Ecto neural progenitor cell (in vitro differentiated cells): ENCODE results near the gene RABL6.
A peak's percentile ranks its signal among the peaks of the same experiment; 100 is the strongest.
"Not testable (repeated sequence)": the region's sequence is repeated elsewhere in the genome, so short reads cannot be mapped to it uniquely, and the experiment has no call there.

Experiments used
- DNase-seq: peaks from one replicate; pipeline ENCODE4 v3.0.0-alpha.2; 2018; ENCODE audit warnings: low spot score

The RABL6 gene, protein sequence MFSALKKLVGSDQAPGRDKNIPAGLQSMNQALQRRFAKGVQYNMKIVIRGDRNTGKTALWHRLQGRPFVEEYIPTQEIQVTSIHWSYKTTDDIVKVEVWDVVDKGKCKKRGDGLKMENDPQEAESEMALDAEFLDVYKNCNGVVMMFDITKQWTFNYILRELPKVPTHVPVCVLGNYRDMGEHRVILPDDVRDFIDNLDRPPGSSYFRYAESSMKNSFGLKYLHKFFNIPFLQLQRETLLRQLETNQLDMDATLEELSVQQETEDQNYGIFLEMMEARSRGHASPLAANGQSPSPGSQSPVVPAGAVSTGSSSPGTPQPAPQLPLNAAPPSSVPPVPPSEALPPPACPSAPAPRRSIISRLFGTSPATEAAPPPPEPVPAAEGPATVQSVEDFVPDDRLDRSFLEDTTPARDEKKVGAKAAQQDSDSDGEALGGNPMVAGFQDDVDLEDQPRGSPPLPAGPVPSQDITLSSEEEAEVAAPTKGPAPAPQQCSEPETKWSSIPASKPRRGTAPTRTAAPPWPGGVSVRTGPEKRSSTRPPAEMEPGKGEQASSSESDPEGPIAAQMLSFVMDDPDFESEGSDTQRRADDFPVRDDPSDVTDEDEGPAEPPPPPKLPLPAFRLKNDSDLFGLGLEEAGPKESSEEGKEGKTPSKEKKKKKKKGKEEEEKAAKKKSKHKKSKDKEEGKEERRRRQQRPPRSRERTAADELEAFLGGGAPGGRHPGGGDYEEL

DNA sequence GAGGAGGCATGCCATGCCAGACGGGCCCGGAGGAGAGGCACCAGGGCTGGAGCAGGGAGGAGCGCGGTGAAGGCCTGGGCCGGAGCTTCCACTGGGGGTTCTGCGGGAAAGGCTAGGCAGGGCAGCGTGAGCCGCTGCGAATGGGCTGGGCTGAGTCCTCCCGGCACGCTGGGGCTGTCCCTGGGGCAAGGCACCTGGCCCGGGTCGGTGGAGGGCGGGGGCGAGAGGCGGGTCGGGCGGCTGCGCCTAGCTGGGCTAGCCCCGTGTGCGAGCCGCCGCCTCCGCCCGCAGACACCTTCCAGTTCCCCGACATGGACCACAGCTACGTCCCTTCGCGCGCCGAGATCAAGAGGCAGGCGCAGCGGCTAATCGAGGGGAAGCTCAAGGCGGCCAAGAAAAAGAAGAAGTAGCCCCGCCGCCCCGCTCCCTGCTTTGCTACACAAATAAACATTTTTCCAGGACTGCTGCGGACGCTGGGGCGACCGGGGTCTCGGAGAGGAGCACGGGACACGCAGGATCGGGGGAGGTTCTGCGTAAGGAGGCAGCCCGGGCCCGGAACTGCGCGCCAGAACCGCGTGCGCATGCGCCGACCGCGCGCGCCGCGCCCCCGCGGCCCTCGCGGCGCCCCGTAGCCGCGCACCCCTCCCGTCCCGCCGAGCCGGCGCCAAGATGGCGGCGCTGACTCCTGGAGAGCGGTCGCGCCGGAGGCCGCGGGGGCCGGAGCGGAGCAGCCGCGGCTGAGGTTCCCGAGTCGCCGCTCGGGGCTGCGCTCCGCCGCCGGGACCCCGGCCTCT, at the start of gene RABL6:
Gene RABL6, plus strand, starts transcription at position 668 of the 794 bp plus-strand sequence. CDS start 249 bp downstream, outside the sequence.
- peak; percentile 85 for DNase-seq

DNA sequence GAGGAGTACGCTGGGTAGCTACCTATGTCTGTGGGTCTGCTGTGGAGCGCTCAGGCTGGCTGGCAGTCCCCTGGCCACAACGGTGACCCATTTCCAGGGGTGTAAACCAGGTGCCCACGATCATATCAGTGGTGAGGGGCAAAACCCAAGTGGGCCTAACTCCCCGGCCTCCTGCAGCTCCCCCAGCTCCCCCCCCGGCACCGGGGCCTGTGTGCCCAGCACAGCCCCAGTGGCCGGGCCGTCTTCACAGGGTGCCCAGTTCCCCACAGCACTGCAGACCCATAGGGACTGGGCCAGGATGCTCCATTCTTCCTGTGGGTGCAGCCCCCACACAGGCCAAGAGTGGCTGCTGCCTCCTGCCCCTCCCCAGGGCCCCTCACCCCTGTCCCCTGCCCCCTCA, 48.7 kb upstream of the RABL6 start:
- DNase-seq: no peak

DNA sequence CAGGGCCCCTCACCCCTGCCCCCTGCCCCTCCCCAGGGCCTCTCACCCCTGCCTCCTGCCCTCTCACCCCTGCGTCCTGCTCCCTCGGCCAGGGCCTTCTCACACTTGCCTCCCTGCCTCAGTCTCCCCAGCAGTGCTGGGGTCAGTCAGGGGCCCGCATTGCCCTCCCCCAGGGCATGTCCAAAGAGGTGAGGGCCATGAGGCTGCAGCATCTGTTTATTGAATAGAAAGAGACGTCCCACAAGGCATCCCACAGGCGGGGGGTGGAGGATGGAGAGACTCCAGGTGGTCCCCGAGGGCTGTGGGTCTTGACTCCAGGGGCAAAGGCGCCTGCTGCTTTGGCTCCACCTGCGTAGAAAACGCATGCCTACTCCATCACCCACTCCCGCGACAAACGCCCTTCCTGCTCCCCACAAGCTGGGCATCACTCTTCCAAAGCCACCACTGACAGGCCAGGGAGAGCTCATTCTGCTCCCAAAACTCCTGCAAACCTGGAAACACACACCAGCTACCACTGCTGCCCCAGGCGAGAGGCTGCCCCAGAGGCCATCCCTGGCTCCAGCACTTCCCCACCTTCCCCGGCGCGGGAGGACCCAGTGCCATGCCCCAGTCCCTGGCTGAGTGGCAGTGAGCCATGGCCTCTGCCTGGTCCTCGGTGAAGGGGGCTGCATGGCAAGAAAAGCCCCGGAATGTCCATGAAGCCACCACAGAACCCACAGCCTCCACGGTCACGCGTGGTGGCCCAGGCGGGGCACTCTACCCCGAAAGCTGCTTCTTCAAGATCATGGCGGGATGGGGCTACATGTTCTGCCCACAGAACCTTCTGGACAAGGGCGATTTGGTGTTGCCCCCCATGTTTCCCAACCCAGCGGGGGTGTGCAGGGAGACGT, 48.1 kb upstream of the RABL6 start:
- no peak for DNase-seq

DNA sequence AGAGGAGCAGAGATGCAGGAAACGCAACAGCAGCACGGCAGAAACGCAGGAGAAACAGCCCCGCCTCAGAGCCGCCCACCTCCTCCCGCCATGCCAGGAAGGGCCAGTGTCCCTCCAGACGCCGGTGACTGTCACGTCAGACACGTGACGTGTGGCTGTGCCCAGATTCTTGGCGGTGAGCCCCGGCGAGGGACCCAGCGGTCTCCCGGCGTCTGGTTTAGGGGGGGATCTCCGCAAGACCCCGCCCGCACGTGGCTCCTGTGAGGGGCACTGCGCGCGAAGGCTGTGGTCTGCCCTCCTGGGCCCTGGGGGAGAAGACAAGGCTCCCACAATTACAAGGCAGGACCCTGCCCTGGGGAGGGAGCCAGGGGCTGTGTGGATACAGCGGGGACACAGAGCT, 47.3 kb upstream of the RABL6 start:
- no peak for DNase-seq

DNA sequence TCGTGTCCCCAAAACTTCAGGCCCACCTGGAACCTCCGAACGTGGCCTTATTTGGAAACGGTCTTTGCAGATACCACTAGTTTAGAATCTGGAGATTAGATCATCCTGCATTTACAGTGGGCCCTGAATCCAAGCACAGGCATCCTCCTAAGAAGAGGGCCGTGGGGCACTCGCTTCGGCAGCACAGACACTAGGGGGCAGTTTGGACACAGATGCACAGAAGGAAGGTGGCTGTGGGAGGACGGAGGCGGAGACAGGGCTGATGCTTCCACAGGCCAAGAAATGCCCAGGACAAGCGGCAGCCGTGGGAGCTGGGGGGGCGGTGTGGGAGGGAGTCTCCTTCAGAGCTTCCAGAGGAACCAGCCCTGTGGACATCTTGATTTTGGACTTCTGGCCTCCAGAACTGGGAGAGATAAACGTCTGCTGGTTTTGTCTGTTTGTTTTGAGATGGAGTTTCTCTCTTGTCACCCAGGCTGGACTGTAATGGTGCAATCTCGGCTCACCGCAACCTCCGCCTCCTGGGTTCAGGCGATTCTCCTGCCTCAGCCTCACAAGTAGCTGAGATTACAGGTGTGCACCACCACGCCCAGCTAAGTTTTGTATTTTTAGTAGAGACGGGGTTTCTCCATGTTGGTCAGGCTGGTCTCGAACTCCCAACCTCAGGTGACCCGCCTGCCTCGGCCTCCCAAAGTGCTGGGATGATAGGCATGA, 46.8 kb upstream of the RABL6 start:
- peak; percentile 79 for DNase-seq

DNA sequence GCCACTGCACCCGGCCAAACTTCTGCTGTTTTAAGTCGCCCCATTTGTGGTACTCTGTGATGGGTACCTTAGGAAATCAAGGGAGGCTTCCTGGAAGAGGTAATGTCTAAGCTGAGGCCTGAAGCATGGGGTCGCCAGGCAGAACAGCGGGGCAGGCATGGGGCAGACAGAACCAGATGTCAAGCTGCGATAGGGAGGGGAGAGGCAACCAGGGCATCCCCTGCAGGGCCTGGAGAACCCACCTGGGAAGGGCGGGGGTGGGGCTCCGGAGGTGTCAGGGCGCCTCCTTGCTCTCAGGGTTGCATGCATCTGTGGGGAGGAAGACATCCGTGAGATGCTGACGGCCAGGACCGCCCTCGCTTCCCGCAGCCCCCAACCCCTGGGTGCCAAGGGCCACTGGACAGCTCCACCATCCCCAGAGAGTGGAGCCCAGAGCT, 46.2 kb upstream of the RABL6 start:
- no peak for DNase-seq

DNA sequence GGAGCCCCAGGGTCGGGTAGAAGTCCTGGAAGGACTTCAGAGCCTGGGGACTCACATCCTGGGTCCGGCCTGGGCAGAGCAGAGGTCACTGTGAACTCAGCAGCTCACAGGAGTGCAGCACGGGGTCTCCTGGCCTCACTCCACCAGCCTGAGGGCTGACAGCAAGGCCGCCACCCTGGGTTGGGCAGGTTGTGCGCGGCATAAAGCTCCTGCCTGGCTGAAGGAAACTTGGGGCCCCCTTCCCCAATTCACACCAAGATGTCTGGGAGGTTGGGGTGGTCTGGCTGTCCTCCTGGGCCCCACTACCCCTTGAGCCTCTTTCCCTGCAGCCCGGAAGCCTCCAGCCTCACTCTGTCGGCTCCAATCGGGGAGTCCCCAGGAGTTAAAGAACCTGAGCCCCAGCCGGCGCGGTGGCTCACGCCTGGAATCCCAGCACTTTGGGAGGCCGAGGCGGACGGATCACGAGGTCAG, 45.5 kb upstream of the RABL6 start:
- no peak for DNase-seq

DNA sequence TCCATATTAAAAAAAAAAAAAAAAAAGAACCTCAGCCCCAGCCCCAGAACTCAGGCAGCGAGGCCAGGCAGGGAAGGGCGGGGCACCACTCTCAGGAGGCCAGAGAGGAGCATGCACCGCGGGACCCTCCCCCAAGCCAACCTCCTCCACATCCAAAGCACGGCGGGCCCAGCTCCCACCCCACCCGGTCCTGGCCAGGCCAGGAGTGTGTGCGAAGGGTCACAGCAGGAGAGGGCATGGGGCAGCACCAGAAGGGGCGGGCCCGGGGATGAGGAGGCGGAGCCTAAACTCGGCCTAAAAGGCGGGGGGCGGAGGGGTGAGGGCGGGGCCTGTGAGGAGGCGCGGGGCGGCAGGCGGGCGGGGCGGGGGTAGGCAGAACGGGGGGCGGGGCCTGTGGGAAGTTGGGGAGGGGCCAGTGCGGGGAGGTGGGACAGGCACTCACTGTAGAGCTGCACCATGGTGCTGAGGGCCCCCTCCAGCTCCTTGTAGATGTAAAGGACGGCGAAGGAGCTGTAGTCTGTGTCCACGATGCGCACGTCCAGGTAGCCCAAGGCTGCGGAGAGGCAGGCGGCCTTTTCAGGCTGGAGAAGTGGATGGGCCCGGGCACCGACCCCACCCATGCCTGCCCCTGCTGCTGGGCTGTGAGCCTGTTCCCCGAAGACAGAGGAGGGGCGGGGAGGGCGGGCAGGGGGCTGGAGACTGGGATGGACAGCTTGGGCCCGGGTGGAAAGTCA, 44.7 kb upstream of the RABL6 start:
- DNase-seq: peak; percentile 93

DNA sequence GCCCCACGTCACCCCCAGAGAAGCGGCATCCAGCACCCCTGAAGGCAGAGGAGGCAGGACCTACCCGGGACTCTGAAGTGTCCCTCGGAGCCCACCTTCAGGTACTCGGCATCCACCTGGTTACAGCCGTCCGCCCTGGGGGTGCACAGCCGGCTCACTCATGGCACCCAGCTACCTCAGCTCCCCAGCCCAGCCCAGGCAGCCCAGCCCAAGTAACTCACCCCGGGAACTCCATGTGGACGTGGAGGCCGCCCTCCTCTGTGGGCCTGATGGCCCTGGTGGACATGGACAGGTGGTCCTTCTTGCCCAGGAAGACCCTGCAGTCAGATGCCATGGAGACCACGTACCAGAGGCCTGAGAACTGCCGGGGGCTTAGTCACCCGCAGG, 44.1 kb upstream of the RABL6 start:
- DNase-seq: no peak

DNA sequence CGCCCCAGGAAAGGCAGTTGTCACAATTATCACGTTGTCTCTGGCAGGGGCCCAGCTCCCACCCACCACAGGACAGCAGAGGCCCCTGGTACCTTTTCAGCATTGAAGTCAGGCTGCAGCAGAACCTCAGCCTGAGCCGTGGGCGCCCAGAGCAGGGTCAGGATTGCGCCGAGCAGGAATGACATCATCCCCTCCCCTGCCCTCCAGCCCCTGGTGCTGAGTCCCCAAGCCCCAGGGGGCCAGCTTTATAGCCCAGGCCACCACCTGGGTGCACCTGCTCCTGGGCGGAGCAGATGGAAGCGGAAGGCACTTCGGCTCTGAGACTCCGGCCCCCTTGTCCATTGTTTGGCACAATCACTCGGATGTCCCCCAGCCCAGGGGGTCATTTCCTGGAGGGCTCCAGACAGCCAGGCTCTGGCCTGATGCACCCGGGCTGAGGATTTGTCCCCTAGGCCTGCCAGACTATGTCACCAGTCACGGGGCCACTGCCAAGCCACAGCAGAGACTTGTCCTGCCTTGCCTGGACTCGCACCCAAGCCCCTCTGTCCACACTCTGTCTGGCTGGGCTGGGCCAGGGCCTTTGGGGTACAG, 43.4 kb upstream of the RABL6 start, which contains the start of gene LCN15:
Gene LCN15, minus strand, starts transcription at position 218 of the 591 bp plus-strand sequence. Its CDS starts 30 bp downstream, at position 188.
- no peak for DNase-seq

DNA sequence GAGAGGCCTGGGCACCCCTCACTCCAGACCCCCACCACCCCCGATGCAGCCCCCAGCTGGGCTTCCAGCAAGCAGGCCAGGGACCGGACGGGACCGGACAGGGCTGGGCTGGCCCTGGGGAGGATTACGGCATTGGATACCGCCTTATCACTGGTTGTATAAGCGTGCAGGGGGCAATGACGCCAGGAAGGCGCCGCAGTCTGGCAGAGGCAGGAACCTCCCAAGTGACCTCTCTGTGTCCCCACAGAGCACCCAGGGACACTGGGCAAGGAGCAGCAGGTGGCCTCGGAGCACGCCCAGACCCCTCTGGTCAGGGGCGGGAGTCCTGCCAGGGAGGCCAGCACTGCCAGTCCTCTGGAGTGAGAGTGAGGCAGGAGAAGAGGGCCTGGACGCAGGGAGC, 42.7 kb upstream of the RABL6 start:
- DNase-seq: no peak

DNA sequence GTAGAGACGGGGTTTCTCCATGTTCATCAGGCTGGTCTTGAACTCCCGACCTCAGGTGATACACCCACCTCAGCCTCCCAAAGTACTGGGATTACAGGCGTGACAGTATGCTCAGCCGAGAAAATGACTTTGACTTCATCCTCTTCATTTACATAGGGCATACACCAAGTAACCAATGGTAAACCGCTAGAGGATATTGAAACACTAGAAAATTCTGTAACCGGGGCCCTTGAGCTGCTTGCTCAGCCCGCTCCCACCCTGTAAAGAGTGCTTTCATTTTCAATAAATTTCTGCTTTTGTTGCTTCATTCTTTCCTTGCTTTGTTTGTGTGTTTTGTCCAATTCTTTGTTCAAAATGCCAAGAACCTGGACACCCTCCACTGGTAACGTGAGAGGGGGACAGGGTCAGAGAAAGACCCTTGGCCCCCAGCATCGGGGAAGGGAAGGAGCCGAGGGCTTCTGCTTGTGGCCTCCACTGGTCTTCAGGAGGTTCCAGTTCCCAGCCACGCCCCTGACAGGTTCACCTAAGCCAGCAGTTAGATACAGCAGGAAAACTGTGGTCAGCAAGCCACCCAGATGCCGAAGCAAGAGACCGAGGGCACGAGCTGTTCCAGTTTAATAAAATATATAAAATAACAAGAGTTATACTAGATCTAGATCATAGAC, 41.9 kb upstream of the RABL6 start:
- DNase-seq: not testable (repeated sequence)

DNA sequence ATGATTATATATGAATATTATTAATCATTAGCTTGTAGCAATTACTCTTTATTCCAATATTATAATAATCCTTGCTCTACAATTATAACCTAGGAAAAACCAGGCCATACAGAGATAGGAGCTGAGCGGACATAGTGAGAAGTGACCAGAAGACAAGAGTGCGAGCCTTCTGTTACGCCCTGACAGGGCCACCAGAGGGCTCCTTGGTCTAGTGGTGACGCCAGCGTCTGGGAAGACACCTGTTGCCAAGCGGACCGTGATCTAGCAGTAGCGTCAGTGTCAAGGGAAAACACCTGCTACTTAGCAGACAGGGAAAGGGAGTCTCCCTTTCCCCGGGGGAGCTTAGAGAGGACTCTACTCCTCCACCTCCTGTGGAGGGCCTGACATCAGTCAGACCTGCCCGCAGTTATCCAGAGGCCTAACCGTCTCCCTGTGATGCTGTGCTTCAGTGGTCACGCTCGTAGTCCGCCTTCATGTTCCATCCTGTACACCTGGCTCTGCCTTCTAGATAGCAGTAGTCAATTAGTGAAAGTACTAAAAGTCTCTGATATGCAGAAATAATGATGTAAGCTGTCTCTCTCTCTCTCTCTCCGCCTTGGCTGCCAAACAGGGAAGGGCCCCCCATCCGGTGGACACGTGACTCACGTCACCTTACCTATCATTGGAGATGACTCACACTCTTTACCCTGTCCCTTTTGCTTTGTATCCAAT, 41.2 kb upstream of the RABL6 start:
- not testable (repeated sequence) for DNase-seq

DNA sequence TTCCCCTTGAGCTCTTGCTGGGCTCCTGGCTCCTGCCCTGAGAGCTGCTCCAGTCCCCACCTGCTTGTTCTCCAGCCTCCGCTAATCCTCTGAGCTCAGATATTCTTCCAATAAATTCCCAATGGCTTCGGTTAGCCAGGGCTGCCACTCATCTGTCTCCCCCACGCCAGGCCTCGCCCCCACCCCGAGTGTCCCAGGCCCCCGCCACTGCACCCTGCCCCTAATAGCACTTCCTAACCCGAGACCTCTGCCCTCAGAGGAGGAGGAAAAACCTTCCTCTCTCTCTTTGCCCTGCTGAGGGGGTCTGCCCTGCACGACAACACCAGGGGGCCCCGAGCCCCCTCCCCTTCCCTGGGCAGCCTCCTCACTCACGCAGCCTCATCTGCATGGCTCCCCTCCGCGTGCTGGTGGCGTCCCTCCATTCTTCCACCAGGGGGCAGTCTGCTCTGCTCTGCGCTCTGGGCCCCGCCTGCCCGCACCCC, 38.0 kb upstream of the RABL6 start:
- peak; percentile 87 for DNase-seq

DNA sequence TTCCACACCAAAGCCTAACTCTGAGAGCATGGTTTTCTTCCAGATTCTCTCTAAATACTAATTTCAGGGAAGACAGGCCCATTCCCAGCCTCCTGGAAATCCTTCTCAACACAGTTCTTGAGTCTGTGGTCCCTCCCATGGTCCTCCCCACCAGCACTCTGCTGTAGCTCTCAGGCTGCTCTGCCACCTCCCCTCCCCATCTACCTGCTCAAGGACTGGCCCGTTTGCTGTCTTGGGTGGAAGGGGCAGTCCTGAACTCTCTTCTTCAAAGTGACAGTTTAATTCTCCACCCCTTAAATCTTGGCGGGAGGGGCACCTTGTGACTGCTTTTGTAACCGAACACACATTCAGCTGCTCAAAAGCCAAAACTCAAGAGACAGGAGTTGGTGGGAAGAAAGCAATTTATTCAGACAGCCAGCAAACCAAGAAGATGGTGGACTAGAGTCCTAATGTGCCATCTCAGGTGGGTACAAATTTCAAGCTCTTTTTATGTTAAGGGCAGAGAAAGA, 35.8 kb upstream of the RABL6 start:
- no peak for DNase-seq

DNA sequence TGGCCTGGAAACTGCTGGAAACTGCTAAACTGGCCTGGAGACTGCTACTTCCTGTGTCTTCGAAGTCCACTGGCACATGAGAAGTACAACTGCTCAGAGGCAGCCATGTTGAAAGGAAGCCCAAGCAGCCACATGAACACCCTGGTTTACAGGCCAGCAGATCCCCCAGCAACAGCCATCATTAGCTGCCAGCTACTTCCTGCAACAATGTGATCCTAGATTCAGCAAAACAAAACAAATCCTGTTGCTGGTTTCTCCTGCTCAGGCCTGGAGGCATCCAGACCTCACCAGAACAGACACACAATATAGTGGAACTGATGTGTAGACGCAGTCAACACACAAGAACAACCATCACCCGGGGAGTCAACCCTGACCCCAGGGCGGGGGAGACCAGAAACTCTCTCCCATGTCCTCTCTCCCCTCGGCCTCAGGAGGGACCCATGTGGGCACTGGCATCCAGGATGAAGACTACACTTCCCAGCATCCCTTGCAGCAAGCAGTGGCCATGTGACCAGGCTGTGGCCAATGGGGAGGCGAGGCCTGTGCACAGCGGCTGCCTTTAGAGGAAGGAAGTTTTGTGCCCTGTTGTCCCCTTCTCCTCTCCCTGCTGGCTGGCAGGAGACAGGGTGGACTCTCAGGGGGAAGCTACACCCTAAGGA, 34.2 kb upstream of the RABL6 start:
- DNase-seq: no peak

DNA sequence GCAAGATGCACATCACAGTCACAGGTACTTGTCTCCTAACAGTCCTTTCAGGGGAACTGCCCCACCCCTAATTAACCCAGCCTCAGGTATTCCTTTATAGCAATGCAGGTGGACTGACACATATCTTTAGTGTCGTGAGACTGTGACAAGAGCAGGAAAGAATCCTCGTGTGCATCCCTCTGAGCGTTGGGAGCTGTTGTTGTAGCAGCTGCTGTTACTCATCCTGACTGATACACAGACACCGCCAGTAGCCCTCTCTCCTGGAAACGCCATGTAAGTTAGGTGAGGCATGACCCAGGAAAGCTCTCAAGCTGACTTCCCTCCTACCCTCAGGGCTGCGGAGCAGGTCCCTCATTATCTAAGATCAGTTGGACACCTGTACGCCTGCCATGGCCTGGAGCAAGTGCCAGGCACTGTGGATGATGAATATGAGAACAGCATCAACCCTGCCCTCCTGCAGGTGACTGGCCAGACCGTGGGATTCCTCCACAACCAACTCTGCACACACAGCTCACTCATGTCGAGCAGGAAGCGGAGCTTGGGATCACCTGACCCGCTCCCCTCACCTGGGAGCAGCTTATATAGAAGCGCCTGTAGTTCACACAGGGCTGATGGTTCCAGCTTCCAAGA, 33.2 kb upstream of the RABL6 start:
- no peak for DNase-seq
